HCT116 (cell line): ENCODE measurements around the gene KLK7. TPM values are rescaled to one million over a fixed set of nuclear protein-coding genes. Genes with fewer than 3 reads are reported as not detected.
A peak's percentile ranks its signal among the peaks of the same experiment; 100 is the strongest.

ENCODE experiments used
- ATAC-seq: fragments of 200-7000 bp; cut with Tn5 transposase; 2 replicates; pipeline ENCODE4 v1.9.1; 2020; ENCODE audit warnings: mild to moderate bottlenecking, moderate library complexity
- BruUV-seq: library from RNA; stranded (reverse); fragments of 400-500 nt; replicated peaks from 2 replicates; lab custom pipeline; 2021; lab: Mats Ljungman, UMichigan
- CTCF ChIA-PET: fragments of 300-600 bp; sonication (Branson Sonifier 250); formaldehyde crosslinking; loops from one replicate; lab custom pipeline; 2021; ENCODE audit warnings: antibody characterized with exemption; lab: Charles Lee
- POLR2A ChIA-PET: fragments of 300-600, 350-600 bp; sonication (Branson Sonifier 250); formaldehyde crosslinking; loops from one replicate; lab custom pipeline; 2021; ENCODE audit warnings: antibody characterized with exemption; lab: Charles Lee
- RAD21 ChIA-PET, 2 experiments: fragments of 300-600 bp; sonication (Branson Sonifier 250); formaldehyde crosslinking; loops; one replicate each; lab custom pipeline; 2023; ENCODE audit warnings: low total read pairs in 2 of 2; ENCODE audit not compliant: uncharacterized antibody in 2 of 2, unreplicated experiment in 2 of 2, low non-redundant PET in 1 of 2; lab: Charles Lee
- DNase-seq: peaks from one replicate; pipeline ENCODE4 v3.0.0-alpha.2; 2010; ENCODE audit warnings: low read depth, low spot score
- H2AFZ ChIP-seq: fragments of 200-600 bp; shearing (Covaris generic), sonication (generic); 2 replicates; pipeline ENCODE4 v1.6.1; 2017; ENCODE audit warnings: low read depth, mixed run types, mixed read lengths, antibody characterized with exemption, low read length; ENCODE audit not compliant: poor library complexity, severe bottlenecking
- H3K27ac ChIP-seq: 2 replicates; pipeline ENCODE4 v1.5.1; 2012; ENCODE audit warnings: low read depth, low read length
- H3K27me3 ChIP-seq: fragments of 200-600 bp; sonication (generic); 2 replicates; pipeline ENCODE4 v1.6.1; 2016; ENCODE audit warnings: mixed run types, low read length, mixed read lengths; ENCODE audit not compliant: insufficient read depth
- H3K36me3 ChIP-seq, 2 experiments: fragments of 200-500 bp in 1 of 2; fragments of 200-600 bp in 1 of 2; sonication (Bioruptor generic) in 1 of 2; sonication (generic) in 1 of 2; 2 replicates each; pipeline versions ENCODE4 v1.5.1 to v1.6.1; 2014 to 2016; ENCODE audit warnings: low read length in 2 of 2, inconsistent platforms in 1 of 2, mixed read lengths in 1 of 2, mixed run types in 1 of 2; ENCODE audit not compliant: insufficient read depth in 2 of 2, control insufficient read depth in 1 of 2
- H3K4me1 ChIP-seq, 2 experiments: fragments of 200-600 bp in 1 of 2; sonication (generic) in 1 of 2; 2 replicates each; pipeline versions ENCODE4 v1.5.1 to v1.6.1; 2012 to 2017; ENCODE audit warnings: low read length in 2 of 2, inconsistent platforms in 1 of 2, mild to moderate bottlenecking in 1 of 2, mixed read lengths in 1 of 2, mixed run types in 1 of 2, moderate library complexity in 1 of 2; ENCODE audit not compliant: insufficient read depth in 2 of 2, control insufficient read depth in 1 of 2
- H3K4me2 ChIP-seq: fragments of 200-600 bp; sonication (generic); 2 replicates; pipeline ENCODE4 v1.6.1; 2017; ENCODE audit warnings: mixed run types, low read length, mixed read lengths
- H3K4me3 ChIP-seq, 2 experiments: fragments of 200-600 bp in 1 of 2; sonication (generic) in 1 of 2; replicated peaks in 1 of 2; 2 replicates each; pipeline ENCODE4 v1.5.1; 2011 to 2016; ENCODE audit warnings: low read length in 2 of 2, control low read depth in 1 of 2, low read depth in 1 of 2, mild to moderate bottlenecking in 1 of 2, mixed read lengths in 1 of 2, mixed run types in 1 of 2
- H3K79me2 ChIP-seq: fragments of 200-600 bp; sonication (generic); 2 replicates; pipeline ENCODE4 v1.6.1; 2017; ENCODE audit warnings: mild to moderate bottlenecking, mixed run types, low read length, moderate library complexity, mixed read lengths; ENCODE audit not compliant: insufficient read depth
- H3K9ac ChIP-seq: fragments of 200-600 bp; sonication (generic); 2 replicates; pipeline ENCODE4 v1.6.1; 2016; ENCODE audit warnings: low read length, mixed read lengths
- H3K9me2 ChIP-seq: fragments of 200-600 bp; sonication (generic), shearing (Covaris generic); 2 replicates; pipeline ENCODE4 v1.6.1; 2017; ENCODE audit warnings: mixed run types, mild to moderate bottlenecking, moderate library complexity; ENCODE audit not compliant: insufficient read depth
- H3K9me3 ChIP-seq, 2 experiments: fragments of 200-500 bp in 1 of 2; fragments of 200-600 bp in 1 of 2; sonication (Bioruptor generic) in 1 of 2; sonication (generic) in 1 of 2; 2 replicates each; pipeline ENCODE4 v1.6.1; 2014 to 2017; ENCODE audit warnings: low read length in 2 of 2, mixed read lengths in 2 of 2, inconsistent platforms in 1 of 2, low read depth in 1 of 2, mild to moderate bottlenecking in 1 of 2, mixed run types in 1 of 2, moderate library complexity in 1 of 2; ENCODE audit not compliant: control insufficient read depth in 1 of 2, insufficient read depth in 1 of 2
- H4K20me1 ChIP-seq: fragments of 200-600 bp; sonication (generic), shearing (Covaris generic); 2 replicates; pipeline ENCODE4 v1.6.1; 2017; ENCODE audit warnings: mixed run types, mild to moderate bottlenecking, moderate library complexity; ENCODE audit not compliant: insufficient read depth
- CEBPB ChIP-seq: IDR thresholded peaks from 2 replicates; pipeline ENCODE4 v1.6.1; 2012; ENCODE audit warnings: low read depth
- CTCF ChIP-seq, 3 experiments: fragments of 200-600 bp in 1 of 3; sonication (generic) in 1 of 3; IDR thresholded peaks in 2 of 3; conservative IDR thresholded peaks in 1 of 3; 2 replicates each; pipeline ENCODE4 v1.5.1; 2012 to 2017; ENCODE audit warnings: low read depth in 2 of 3, low read length in 2 of 3, antibody characterized with exemption in 1 of 3, borderline replicate concordance in 1 of 3, control low read depth in 1 of 3, mild to moderate bottlenecking in 1 of 3, mixed read lengths in 1 of 3, mixed run types in 1 of 3, moderate library complexity in 1 of 3; ENCODE audit not compliant: insufficient read depth in 1 of 3
- FOSL1 ChIP-seq: IDR thresholded peaks from 2 replicates; pipeline ENCODE4 v1.6.1; 2012; ENCODE audit warnings: low read depth
- REST ChIP-seq: IDR thresholded peaks from 2 replicates; pipeline ENCODE4 v1.6.1; 2012; ENCODE audit warnings: low read depth
- ZFX ChIP-seq: fragments of 450-650 bp; IDR thresholded peaks from 2 replicates; pipeline ENCODE4 v1.6.1; 2017
- intact Hi-C: fragments of 100-400 bp; cut with micrococcal nuclease; formaldehyde crosslinking; loops from 2 replicates; pipeline ENCODE4 v1.10.0; 2022
- total RNA-seq: library from RNA; stranded (reverse); gene quantifications from one replicate; pipeline ENCODE4 v1.2.1, GENCODE V29; 2021; ENCODE audit not compliant: unreplicated experiment
- TF ChIP-seq, protein P1 (sequence below): IDR thresholded peaks from 2 replicates; pipeline ENCODE4 v1.6.1; 2012

KLK7 gene
- total RNA-seq, 1 experiment from 2014 or later, result 30.5 TPM

DNA sequence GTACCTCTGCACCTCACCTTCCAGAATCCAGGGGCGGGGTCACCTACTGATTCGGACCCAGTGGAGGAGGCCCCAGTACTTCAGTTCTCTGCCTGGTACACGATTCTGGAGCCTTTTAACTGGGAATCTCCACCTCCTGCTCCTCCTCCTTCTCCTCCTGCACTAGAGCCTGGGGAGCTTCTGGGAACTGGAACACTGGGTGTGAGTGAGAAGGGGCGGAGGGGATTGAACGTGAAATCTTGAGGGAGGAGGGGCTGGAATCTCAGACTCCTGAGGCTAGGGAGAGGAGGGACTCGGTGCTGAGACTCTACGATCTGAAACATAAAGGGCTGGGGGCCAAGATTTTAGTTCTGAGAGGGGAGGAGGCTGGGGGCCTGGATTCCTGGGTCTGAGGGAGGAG is 17.8 kb upstream of the KLK7 start, which contains the start of gene KLK8:
KLK8 (minus strand) TSS at position 90 of the 400 bp plus-strand sequence. CDS start 437 bp downstream, outside the sequence.
- POLR2A ChIA-PET, result interaction anchor here (0.6 to 2.6 kb wide), 8 partner anchors 9 to 68 kb away, joined by 3 to 49 read pairs (median 4); partner anchors contain the start of genes KLK10, KLK6 and KLK7

More for the DNA sequence above, 17.8 kb upstream of the KLK7 start, which contains the start of gene KLK8:
- Histone ChIP-seq H2AFZ (no peak within 1 kb of the TSS), H3K9me3 (no peaks in the 10 kb centered on the region), H3K36me3 (peaks cover 0 to 6% of the 10 kb centered on the region in 2 experiments; a peak in 1 of 4 replicates), H3K4me1 (peaks cover 16 to 36% of the 10 kb centered on the region in 2 experiments), H3K9me2 (no peaks in the 10 kb centered on the region), H3K9ac (peak within 1 kb of the TSS; percentile 91), H3K79me2 (peaks cover 11% of the 10 kb centered on the region; the same call in 1 of the 2 replicates), H3K4me3 (peak within 1 kb of the TSS; percentile 78 to 88), H4K20me1 (no peaks in the 10 kb centered on the region), H3K4me2 (peak within 1 kb of the TSS; percentile 100)
- CTCF ChIA-PET, result interaction anchor here (1.0 to 3.4 kb wide), 7 partner anchors 13 to 298 kb away, joined by 3 to 71 read pairs (median 3); partner anchors contain the start of gene KLK10
- intact Hi-C loops, result loop anchor here (2.0 to 5.0 kb wide), 2 partner anchors 34 to 69 kb away; partner anchors contain the start of gene KLK6
- peak; percentile 61 for ATAC-seq
- RAD21 ChIA-PET, result interaction anchor here in 1 of 2 experiments (2.1 kb wide), 1 partner anchor 16 kb away, joined by 14 read pairs; no protein-coding TSS in a partner anchor
- no peak for DNase-seq
- no TSS peak for BruUV-seq
- TF ChIP-seq REST (no peak), FOSL1 (no peak), CTCF (IDR thresholded peaks at IDR 0.05 in 2 of 3, conservative IDR thresholded peaks at IDR 0.05 in 1 of 3; ENCODE audit: borderline replicate concordance in 1 of 3, insufficient read depth in 1 of 3, low read depth in 2 of 3, low read length in 2 of 3) (no peak), CEBPB (no peak), ZFX (no peak)
- TF ChIP-seq, protein P1, sequence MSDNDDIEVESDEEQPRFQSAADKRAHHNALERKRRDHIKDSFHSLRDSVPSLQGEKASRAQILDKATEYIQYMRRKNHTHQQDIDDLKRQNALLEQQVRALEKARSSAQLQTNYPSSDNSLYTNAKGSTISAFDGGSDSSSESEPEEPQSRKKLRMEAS, result no peak
- TF ChIP-seq, all 23 proteins: peak for 0
- H3K27ac ChIP-seq, result peak within 1 kb of the TSS; percentile 77
- H3K27me3 ChIP-seq, result no peaks in the 10 kb centered on the region
